Panc1 (cell line): ENCODE measurements around the gene SCFD1. TPM values are rescaled to one million over a fixed set of nuclear protein-coding genes. Genes with fewer than 3 reads are reported as not detected.

ENCODE experiments used
- ATAC-seq: fragments of 200-7000 bp; cut with Tn5 transposase; 2 replicates; pipeline ENCODE4 v1.9.1; 2020; ENCODE audit warnings: mild to moderate bottlenecking, moderate library complexity
- BruUV-seq: library from RNA; stranded (reverse); fragments of 400-500 nt; replicated peaks from 2 replicates; lab custom pipeline; 2021; lab: Mats Ljungman, UMichigan
- CTCF ChIA-PET: fragments of 300-600 bp; sonication (Branson Sonifier 250); formaldehyde crosslinking; loops from one replicate; lab custom pipeline; 2022; ENCODE audit warnings: antibody characterized with exemption; lab: Charles Lee
- POLR2A ChIA-PET: fragments of 300-600 bp; sonication (Branson Sonifier 250); formaldehyde crosslinking; loops from one replicate; lab custom pipeline; 2022; ENCODE audit warnings: antibody characterized with exemption; lab: Charles Lee
- DNase-seq: peaks from one replicate; pipeline ENCODE4 v3.0.0-alpha.2; 2010; ENCODE audit warnings: low read depth, low spot score
- H3K27ac ChIP-seq: 2 replicates; pipeline ENCODE4 v1.5.1; 2011; ENCODE audit warnings: mild to moderate bottlenecking, low read length, inconsistent platforms
- H3K27me3 ChIP-seq: fragments of 200-500 bp; sonication (Bioruptor generic); 2 replicates; pipeline ENCODE4 v1.6.0; 2014; ENCODE audit warnings: low read length, inconsistent platforms; ENCODE audit not compliant: control insufficient read depth, insufficient read depth
- H3K36me3 ChIP-seq: fragments of 200-500 bp; sonication (Bioruptor generic); 2 replicates; pipeline ENCODE4 v1.5.1; 2014; ENCODE audit warnings: inconsistent platforms, mild to moderate bottlenecking, low read length, moderate library complexity; ENCODE audit not compliant: control insufficient read depth, insufficient read depth
- H3K4me1 ChIP-seq: 2 replicates; pipeline ENCODE4 v1.5.1; 2011; ENCODE audit warnings: inconsistent platforms, mild to moderate bottlenecking, low read length, moderate library complexity; ENCODE audit not compliant: control insufficient read depth, insufficient read depth
- H3K4me3 ChIP-seq, 2 experiments: 2 replicates each; pipeline ENCODE4 v1.5.1; 2011 to 2012; ENCODE audit warnings: low read depth in 2 of 2, low read length in 2 of 2, mild to moderate bottlenecking in 2 of 2, inconsistent platforms in 1 of 2, moderate library complexity in 1 of 2
- H3K9me3 ChIP-seq: fragments of 200-500 bp; sonication (Bioruptor generic); 2 replicates; pipeline ENCODE4 v1.5.1; 2014; ENCODE audit warnings: low read depth, mild to moderate bottlenecking, inconsistent platforms, low read length, moderate library complexity; ENCODE audit not compliant: control insufficient read depth, insufficient read depth
- CTCF ChIP-seq: fragments of 450-650 bp; IDR thresholded peaks from 2 replicates; pipeline ENCODE4 v1.5.1; 2017; ENCODE audit warnings: mild to moderate bottlenecking
- POLR2AphosphoS5 ChIP-seq: IDR thresholded peaks from 2 replicates; pipeline ENCODE4 v1.6.1; 2012; ENCODE audit warnings: mild to moderate bottlenecking, low read depth, low read length, moderate library complexity
- REST ChIP-seq, 2 experiments: IDR thresholded peaks; 2 replicates each; pipeline ENCODE4 v1.6.1; 2011 to 2012; ENCODE audit warnings: low read depth in 2 of 2, control low read depth in 1 of 2, low read length in 1 of 2, mild to moderate bottlenecking in 1 of 2, moderate library complexity in 1 of 2; ENCODE audit not compliant: insufficient read depth in 1 of 2
- SIN3A ChIP-seq: IDR thresholded peaks from 2 replicates; pipeline ENCODE4 v1.6.1; 2012; ENCODE audit warnings: low read depth, mild to moderate bottlenecking, low read length, moderate library complexity, borderline replicate concordance; ENCODE audit not compliant: insufficient read depth
- TCF7L2 ChIP-seq: IDR thresholded peaks from 2 replicates; pipeline ENCODE4 v1.6.1; 2011; ENCODE audit warnings: mild to moderate bottlenecking, low read depth, low read length, inconsistent platforms
- in situ Hi-C: cut with HindIII; loops from 2 replicates; pipeline ENCODE4 v1.10.0; 2016; ENCODE audit warnings: low sequenced_read_pairs, low pct_unique_long_range_greater_than_20kb
- intact Hi-C: fragments of 100-400 bp; cut with micrococcal nuclease; formaldehyde crosslinking; loops from one replicate; pipeline ENCODE4 v1.10.0; 2022; ENCODE audit not compliant: unreplicated experiment
- total RNA-seq: library from RNA; stranded (reverse); gene quantifications from one replicate; pipeline ENCODE4 v1.2.1, GENCODE V29; 2021; ENCODE audit not compliant: unreplicated experiment

The SCFD1 gene
- total RNA-seq, 1 experiment from 2014 or later = 43.8 TPM

- peaks cover 7% of the 10 kb centered on the region; the same call in 1 of the 2 replicates for H3K36me3 ChIP-seq
- POLR2A ChIA-PET = no interaction called here
- ATAC-seq = no peak
Measured at GRCh38 chr14:30708157-30708556, 86.0 kb downstream of the SCFD1 start.

GRCh38 chr14:30709201-30709600 lies 87.1 kb downstream of the SCFD1 start:
- no peak overlapping the region for H3K4me3 ChIP-seq
- POLR2A ChIA-PET = no interaction called here
- no TSS peak for BruUV-seq
- CTCF ChIA-PET = no interaction called here
- in situ Hi-C loops (no loop called here), intact Hi-C loops (no loop called here)
- H3K4me1 ChIP-seq = no peaks in the 10 kb centered on the region
- no peak overlapping the region for H3K27ac ChIP-seq
- H3K36me3 ChIP-seq = peaks cover 7% of the 10 kb centered on the region; the same call in 1 of the 2 replicates
- ATAC-seq (no peak), DNase-seq (no peak)
- no peaks in the 10 kb centered on the region for H3K9me3 ChIP-seq
- TF ChIP-seq SIN3A = no peak
- no peak for TF ChIP-seq TCF7L2
- TF ChIP-seq POLR2AphosphoS5 = no peak
- H3K27me3 ChIP-seq = no peaks in the 10 kb centered on the region

More at GRCh38 chr14:30708157-30708556, 86.0 kb downstream of the SCFD1 start:
- DNase-seq = no peak
- CTCF ChIA-PET = no interaction called here
- H3K4me1 ChIP-seq = no peaks in the 10 kb centered on the region
- no peak overlapping the region for H3K27ac ChIP-seq
- BruUV-seq = no TSS peak
- intact Hi-C loops (no loop called here), in situ Hi-C loops (no loop called here)
- H3K9me3 ChIP-seq = no peaks in the 10 kb centered on the region
- no peak for TF ChIP-seq REST (IDR thresholded peaks at IDR 0.05; ENCODE audit: insufficient read depth in 1 of 2, low read depth in 2 of 2, low read length in 1 of 2)
- no peak; the same call in 1 of the 2 replicates for TF ChIP-seq CTCF
- TF ChIP-seq SIN3A = no peak
- TF ChIP-seq TCF7L2 = no peak
- TF ChIP-seq POLR2AphosphoS5 = no peak
- no peaks in the 10 kb centered on the region for H3K27me3 ChIP-seq
- no peak overlapping the region for H3K4me3 ChIP-seq

GRCh38 chr14:30710876-30711275 lies 88.8 kb downstream of the SCFD1 start:
- ChIA-PET CTCF (no interaction called here), POLR2A (no interaction called here)
- Histone ChIP-seq H3K27ac (no peak overlapping the region), H3K4me3 (no peak overlapping the region), H3K36me3 (peaks cover 7% of the 10 kb centered on the region; the same call in 1 of the 2 replicates), H3K4me1 (no peaks in the 10 kb centered on the region), H3K9me3 (no peaks in the 10 kb centered on the region), H3K27me3 (no peaks in the 10 kb centered on the region)
- DNase-seq = no peak
- in situ Hi-C loops = no loop called here
- BruUV-seq = no TSS peak
- TF ChIP-seq TCF7L2 = no peak
- no peak for TF ChIP-seq SIN3A
- no peak for TF ChIP-seq POLR2AphosphoS5
- intact Hi-C loops = no loop called here
- ATAC-seq = no peak
